Activated B cell treated with CpG ODN at 0.5 μM for 24 hours (primary cell): Measurements from ENCODE around the gene RETREG2. TPM values are rescaled to one million over a fixed set of nuclear protein-coding genes. Genes with fewer than 3 reads are reported as not detected.

Experiments
- ATAC-seq: fragments of 200-7000 bp; cut with Tn5 transposase; one replicate; pipeline ENCODE4 v1.10.0; 2021; ENCODE audit warnings: low read depth, mild to moderate bottlenecking, moderate library complexity
- CTCF ChIA-PET: fragments of 350-600 bp; sonication (Branson Sonifier 250); formaldehyde crosslinking; loops from one replicate; lab custom pipeline; 2021; ENCODE audit warnings: antibody characterized with exemption; lab: Charles Lee
- POLR2A ChIA-PET: fragments of 350-600 bp; sonication (Branson Sonifier 250); formaldehyde crosslinking; loops from one replicate; lab custom pipeline; 2021; ENCODE audit warnings: antibody characterized with exemption; lab: Charles Lee
- DNase-seq: peaks from one replicate; pipeline ENCODE4 v3.0.0; 2022
- H3K27ac Mint-ChIP-seq: one replicate; pipeline ENCODE4 v1.8.0; 2020; ENCODE audit warnings: mixed read lengths
- H3K27me3 Mint-ChIP-seq: one replicate; pipeline ENCODE4 v1.8.0; 2021; ENCODE audit warnings: mixed read lengths
- H3K36me3 Mint-ChIP-seq: one replicate; pipeline ENCODE4 v1.8.0; 2021; ENCODE audit warnings: low read depth, mixed read lengths
- H3K4me1 Mint-ChIP-seq: one replicate; pipeline ENCODE4 v1.8.0; 2021; ENCODE audit warnings: mixed read lengths
- H3K4me3 Mint-ChIP-seq: one replicate; pipeline ENCODE4 v1.8.0; 2020; ENCODE audit warnings: mild to moderate bottlenecking, mixed read lengths
- H3K9me3 Mint-ChIP-seq: one replicate; pipeline ENCODE4 v1.8.0; 2020; ENCODE audit warnings: mixed read lengths
- intact Hi-C: fragments of 100-400 bp; cut with micrococcal nuclease; formaldehyde crosslinking; loops from one replicate; pipeline ENCODE4 v1.15.1; 2024
- total RNA-seq: library from RNA; stranded (reverse); gene quantifications from 2 replicates; pipeline ENCODE4 v1.2.3, GENCODE V29; 2022
- TF ChIP-seq, protein P1 (sequence below): fragments of 200-600 bp; IDR thresholded peaks from one replicate; pipeline ENCODE4 v1.8.0; 2022; ENCODE audit warnings: antibody characterized with exemption, mild to moderate bottlenecking

The RETREG2 gene
- total RNA-seq, 1 donor from 2014 or later = 78.6 TPM

DNA sequence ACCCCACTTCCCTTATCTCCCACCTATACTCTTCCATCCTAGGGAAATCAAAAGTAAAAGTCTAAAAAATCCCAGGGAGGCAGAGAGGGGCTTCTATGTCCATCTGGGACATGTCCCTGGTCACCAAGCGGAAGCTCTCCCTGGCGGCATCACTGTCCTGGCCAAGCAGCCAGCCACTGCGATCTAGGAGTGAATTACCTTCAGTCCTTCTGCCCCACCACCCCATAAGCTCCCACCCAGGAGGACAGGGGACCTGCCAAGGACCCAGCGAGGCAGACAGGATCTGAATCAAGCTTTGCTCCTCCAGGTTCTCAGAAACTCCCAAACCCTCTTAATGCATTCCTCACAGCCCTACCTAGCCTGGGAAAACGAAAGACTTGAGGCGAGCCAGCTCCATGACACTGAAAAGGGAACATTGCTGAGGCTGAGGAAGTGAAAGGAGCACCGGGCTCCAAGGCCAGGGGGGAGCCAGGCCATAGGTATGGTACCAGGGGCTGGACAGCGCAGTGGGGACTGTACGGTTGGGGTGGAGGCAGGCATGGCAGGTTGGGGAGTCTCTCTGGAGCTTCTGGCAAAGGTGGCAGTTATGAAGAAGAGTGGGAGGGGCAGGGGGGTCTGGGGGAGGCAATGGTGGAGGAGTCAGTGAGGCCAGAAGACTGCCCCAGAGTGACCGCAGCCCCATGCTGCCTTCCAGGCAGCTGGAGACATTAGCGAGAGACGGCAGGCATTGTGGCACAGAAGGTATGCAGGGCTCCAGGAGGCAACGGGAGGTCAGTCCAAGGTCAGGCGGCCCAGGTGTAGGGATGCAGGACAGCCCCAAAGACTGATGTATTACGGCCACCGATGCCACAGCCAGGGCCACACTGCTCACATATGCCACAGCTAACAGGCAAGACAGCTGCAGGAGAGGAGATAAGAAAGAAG is 5.6 kb upstream of the RETREG2 start:
- H3K4me1 Mint-ChIP-seq = peaks cover 25% of the 10 kb centered on the region
- intact Hi-C loops = no loop called here
- ChIA-PET CTCF (interaction anchor here (0.6 to 3.5 kb wide), 11 partner anchors 14 to 177 kb away, joined by 3 to 30 read pairs (median 4); partner anchors contain the start of gene ANKZF1), POLR2A (interaction anchor here (2.0 to 2.3 kb wide), 5 partner anchors 34 to 123 kb away, joined by 7 to 12 read pairs (median 10); partner anchors contain the start of genes ANKZF1, ATG9A, DNAJB2 and TUBA4A)
- no peaks in the 10 kb centered on the region for H3K27me3 Mint-ChIP-seq
- H3K9me3 Mint-ChIP-seq = no peaks in the 10 kb centered on the region
- ATAC-seq = no peak
- H3K4me3 Mint-ChIP-seq = no peak overlapping the region
- H3K36me3 Mint-ChIP-seq = peaks cover 60% of the 10 kb centered on the region
- TF ChIP-seq, protein P1, sequence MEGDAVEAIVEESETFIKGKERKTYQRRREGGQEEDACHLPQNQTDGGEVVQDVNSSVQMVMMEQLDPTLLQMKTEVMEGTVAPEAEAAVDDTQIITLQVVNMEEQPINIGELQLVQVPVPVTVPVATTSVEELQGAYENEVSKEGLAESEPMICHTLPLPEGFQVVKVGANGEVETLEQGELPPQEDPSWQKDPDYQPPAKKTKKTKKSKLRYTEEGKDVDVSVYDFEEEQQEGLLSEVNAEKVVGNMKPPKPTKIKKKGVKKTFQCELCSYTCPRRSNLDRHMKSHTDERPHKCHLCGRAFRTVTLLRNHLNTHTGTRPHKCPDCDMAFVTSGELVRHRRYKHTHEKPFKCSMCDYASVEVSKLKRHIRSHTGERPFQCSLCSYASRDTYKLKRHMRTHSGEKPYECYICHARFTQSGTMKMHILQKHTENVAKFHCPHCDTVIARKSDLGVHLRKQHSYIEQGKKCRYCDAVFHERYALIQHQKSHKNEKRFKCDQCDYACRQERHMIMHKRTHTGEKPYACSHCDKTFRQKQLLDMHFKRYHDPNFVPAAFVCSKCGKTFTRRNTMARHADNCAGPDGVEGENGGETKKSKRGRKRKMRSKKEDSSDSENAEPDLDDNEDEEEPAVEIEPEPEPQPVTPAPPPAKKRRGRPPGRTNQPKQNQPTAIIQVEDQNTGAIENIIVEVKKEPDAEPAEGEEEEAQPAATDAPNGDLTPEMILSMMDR = no peak
- H3K27ac Mint-ChIP-seq = no peak overlapping the region
- no peak for DNase-seq

DNA sequence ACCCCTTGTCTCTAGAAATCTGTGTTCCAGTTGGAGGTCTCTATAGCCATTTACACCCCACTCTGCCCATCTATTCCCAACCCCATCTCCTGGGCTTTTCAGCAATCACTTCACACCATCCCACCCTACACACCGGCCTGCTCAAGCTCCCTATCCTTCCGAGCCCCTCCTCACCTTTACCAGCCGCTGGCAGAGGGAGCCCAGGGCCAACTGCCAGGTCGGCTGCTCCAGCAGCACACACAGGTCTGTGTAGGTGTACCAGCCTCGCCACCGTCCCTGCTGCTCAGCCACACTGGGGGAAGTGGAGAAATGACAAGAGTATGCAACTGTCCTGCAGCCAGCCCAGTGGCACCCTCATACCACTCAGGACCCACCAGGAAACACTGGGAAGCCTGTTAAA is 4.9 kb upstream of the RETREG2 start:
- ATAC-seq (no peak), DNase-seq (no peak)
- no peak overlapping the region for H3K27ac Mint-ChIP-seq
- H3K4me3 Mint-ChIP-seq = no peak overlapping the region
- H3K4me1 Mint-ChIP-seq = peaks cover 26% of the 10 kb centered on the region
- ChIA-PET CTCF (interaction anchor here (0.9 to 1.6 kb wide), 4 partner anchors 14 to 178 kb away, joined by 3 to 5 read pairs (median 3); no protein-coding TSS in a partner anchor), POLR2A (interaction anchor here (0.7 to 2.2 kb wide), 2 partner anchors 33 to 58 kb away, joined by 3 to 7 read pairs; partner anchors contain the start of gene ZFAND2B)
- TF ChIP-seq, protein P1 = no peak
- no peaks in the 10 kb centered on the region for H3K27me3 Mint-ChIP-seq
- no peaks in the 10 kb centered on the region for H3K9me3 Mint-ChIP-seq
- intact Hi-C loops = no loop called here
- H3K36me3 Mint-ChIP-seq = peaks cover 62% of the 10 kb centered on the region

DNA sequence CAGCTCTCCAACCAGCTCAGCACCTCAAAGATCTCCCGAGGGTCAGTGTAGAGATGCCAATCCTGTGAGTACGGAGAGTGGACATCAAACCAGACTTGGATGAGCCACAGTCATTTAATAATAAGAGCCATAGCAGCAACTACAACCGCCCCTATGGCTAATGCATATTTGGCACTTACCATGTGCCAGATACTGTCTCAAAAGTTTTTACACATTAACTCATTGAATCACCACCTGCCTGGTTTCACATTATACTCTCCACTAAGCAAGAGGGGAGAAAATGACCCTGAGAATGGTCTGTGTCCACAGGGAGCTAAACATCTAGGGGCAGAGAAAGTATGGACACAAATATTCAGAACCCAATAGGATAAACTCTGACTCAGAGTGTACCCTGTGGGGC is 3.9 kb upstream of the RETREG2 start:
- Mint-ChIP-seq H3K4me3 (peak overlapping the region; percentile 69), H3K36me3 (peaks cover 66% of the 10 kb centered on the region)

DNA sequence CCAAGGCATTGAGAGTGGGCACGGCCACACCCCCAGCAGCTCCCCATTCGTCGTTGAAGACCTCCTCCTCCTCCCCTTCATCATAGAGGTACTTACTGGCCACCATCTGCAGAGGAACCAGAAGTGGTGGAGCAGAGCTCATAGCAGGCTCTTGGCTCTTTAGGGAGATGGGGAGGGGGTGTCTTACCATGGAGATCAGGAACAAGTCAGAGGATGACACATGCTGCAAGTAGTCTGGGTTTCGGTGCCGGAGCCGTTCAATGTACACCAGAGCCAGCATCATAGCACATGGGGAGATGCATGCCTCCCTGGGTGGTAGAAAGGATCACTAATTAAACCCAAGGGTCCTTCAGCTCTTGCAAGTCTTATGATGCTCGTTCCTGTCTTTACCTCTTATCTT is 3.3 kb upstream of the RETREG2 start:
- H3K9me3 Mint-ChIP-seq = no peaks in the 10 kb centered on the region
- POLR2A ChIA-PET = interaction anchor here (0.7 to 4.7 kb wide), 7 partner anchors 32 to 324 kb away, joined by 5 to 98 read pairs (median 32); partner anchors contain the start of genes ANKZF1, ATG9A, DNAJB2 and TUBA4A
- CTCF ChIA-PET = interaction anchor here (1.4 to 4.7 kb wide), 6 partner anchors 16 to 120 kb away, joined by 3 to 33 read pairs (median 6); partner anchors contain the start of gene ZFAND2B
- peaks cover 37% of the 10 kb centered on the region for H3K4me1 Mint-ChIP-seq
- no peak overlapping the region for H3K27ac Mint-ChIP-seq
- no peak for ATAC-seq
- H3K27me3 Mint-ChIP-seq = no peaks in the 10 kb centered on the region
- H3K36me3 Mint-ChIP-seq = peaks cover 69% of the 10 kb centered on the region
- intact Hi-C loops = loop anchor here (5.0 kb wide), 8 partner anchors 322 to 958 kb away; partner anchors contain the start of genes AAMP, ARPC2, BCS1L and CNOT9
- no peak overlapping the region for H3K4me3 Mint-ChIP-seq
- no peak for DNase-seq
- TF ChIP-seq, protein P1 = no peak

More for the DNA sequence above, 3.9 kb upstream of the RETREG2 start:
- TF ChIP-seq, protein P1 = no peak
- peak overlapping the region; percentile 46 for H3K27ac Mint-ChIP-seq
- DNase-seq (no peak), ATAC-seq (no peak)
- intact Hi-C loops = no loop called here
- no peaks in the 10 kb centered on the region for H3K27me3 Mint-ChIP-seq
- CTCF ChIA-PET = interaction anchor here (1.4 to 4.7 kb wide), 4 partner anchors 15 to 120 kb away, joined by 3 to 33 read pairs (median 8); partner anchors contain the start of gene ZFAND2B
- peaks cover 32% of the 10 kb centered on the region for H3K4me1 Mint-ChIP-seq
- POLR2A ChIA-PET = interaction anchor here (0.8 to 4.7 kb wide), 4 partner anchors 13 to 105 kb away, joined by 3 to 89 read pairs (median 9); partner anchors contain the start of genes DNAJB2 and ZFAND2B
- no peaks in the 10 kb centered on the region for H3K9me3 Mint-ChIP-seq
